ENCODE measurements around the gene TTLL1.
"Not testable (repeated sequence)": the region's sequence is repeated elsewhere in the genome, so short reads cannot be mapped to it uniquely, and the experiment has no call there.

TTLL1 gene

GRCh38 chr22:43109921-43110443 lies 20.8 kb upstream of the TTLL1 start:
- no peak for DNase-seq

DNA sequence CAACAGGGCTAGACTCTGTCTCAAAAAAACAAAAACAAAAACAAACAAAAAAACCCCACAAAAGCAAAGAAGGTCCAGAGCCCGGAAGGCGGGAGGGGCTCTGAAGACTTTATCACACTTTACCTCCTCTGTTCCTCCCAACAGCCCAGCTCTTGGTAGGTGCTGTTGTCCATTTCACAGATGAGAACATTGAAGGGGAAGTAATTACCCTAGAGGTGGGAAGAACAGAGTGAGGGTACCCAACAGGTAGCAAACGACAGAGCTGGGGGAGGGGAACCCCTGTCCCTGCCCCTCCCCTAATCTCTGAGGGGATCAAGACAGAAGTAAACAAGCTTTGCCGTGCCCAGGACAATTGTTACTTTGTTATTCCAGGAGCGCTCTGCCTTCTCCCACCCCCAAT lies 20.3 kb upstream of the TTLL1 start:
- no peak for DNase-seq

- DNase-seq = no peak
Measured at GRCh38 chr22:43106302-43106701, 17.1 kb upstream of the TTLL1 start.

DNA sequence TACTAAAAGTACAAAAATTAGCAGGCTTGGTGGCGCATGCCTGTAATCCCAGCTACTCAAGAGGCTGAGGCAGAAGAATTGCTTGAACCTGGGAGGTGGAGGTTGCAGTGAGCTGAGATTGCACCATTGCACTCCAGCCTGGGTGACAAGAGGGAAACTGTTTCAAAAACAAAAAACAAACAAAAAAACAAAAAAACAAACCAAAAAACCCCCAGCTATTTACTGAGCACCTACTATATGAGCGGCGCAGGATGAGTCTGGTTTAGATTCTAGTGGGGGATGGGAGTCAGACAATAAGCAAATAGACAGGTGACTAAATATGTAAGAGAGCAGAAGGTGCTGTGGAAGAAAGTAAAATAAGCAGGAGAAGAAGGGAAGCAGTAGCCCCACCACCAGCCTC lies 15.8 kb upstream of the TTLL1 start:
- DNase-seq = not testable (repeated sequence)

GRCh38 chr22:43104056-43104625 lies 14.9 kb upstream of the TTLL1 start:
- DNase-seq = not testable (repeated sequence)

GRCh38 chr22:43101306-43101705 lies 12.1 kb upstream of the TTLL1 start:
- no peak for DNase-seq

DNA sequence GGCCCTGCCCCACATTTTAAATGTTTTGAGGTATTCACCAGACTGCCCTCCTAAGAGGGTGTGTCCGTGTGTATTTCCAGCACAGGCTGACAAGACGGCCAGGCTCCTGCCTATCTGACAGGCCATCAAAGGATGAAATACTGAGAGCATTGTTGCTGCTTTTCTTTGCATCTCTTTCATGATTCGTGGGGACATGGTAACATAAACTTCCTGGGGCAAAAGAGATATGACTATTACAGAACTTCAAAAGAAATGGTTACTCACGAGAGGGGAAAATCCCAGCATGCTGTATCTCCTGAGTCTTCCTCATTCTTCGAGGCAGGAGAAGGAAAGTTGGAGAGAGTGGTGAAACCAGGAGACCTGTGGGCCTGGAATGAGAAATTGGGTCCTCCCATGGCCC lies 11.0 kb upstream of the TTLL1 start:
- DNase-seq = no peak

GRCh38 chr22:43099095-43099494 lies 9.9 kb upstream of the TTLL1 start:
- no peak for DNase-seq

GRCh38 chr22:43098356-43098755 lies 9.2 kb upstream of the TTLL1 start:
- no peak for DNase-seq

- DNase-seq = no peak
Measured at GRCh38 chr22:43096420-43096819, 7.2 kb upstream of the TTLL1 start.

DNA sequence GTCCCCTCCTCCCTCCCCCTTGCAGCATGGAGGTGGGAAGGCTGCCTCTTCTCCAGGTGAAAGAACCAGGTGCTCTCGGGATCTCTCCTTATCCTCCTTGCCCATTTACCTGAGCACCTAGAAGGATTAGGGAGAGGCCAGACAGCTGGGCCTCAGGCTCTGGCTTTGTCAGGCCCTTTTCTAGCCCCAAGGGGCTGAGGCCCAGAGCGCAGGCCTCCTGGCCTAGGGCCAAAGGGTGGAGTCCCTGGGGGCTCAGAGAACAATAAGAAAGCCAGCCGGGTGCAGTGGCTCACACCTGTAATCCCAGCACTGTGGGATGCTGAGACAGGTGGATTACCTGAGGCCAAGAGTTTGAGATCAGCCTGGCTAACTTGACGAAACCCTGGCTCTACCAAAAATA lies 5.4 kb upstream of the TTLL1 start:
- no peak for DNase-seq

DNA sequence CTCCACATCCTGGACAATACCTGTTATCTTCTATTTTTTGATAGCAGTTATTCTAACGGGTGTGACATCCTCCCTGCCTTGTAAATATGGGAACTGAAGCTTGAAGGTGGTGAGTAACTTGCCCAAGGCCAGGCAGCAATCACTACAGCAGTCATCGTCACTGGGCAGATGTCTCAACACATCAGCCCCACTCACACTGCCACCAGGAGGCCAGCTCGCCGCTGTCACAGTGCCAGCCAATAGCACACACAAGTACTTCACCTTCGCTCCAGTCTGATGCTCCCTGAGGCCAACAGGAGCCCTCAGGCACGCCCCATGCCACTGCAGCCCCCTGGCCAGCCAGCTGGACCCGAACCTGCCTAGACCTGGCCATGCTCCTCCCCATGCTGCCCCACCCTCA lies 4.9 kb upstream of the TTLL1 start:
- no peak for DNase-seq

DNA sequence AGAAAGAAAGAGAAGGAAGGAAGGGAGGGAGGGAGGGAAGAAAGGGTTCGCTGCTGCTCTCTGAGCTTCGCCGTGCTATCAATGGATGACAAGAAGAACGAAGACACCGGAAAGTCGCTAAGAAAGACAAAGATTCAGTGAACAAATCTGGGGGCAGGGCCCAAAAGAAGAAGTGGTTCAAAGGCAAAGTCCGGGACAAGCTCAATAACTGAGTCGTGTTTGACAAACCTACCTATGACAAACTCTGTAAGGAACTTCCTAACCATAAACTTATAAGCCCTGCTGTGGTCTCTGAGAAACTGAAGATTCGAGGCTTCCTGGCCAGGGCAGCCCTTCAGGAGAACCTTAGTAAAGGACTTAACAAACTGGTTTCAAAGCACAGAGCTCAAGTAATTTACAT lies 2.9 kb upstream of the TTLL1 start:
- DNase-seq = no peak

- DNase-seq = peak; percentile 63
Measured at GRCh38 chr22:43090130-43090789, 1.1 kb upstream of the TTLL1 start.

- DNase-seq = no peak
Measured at GRCh38 chr22:43088627-43088983, 586 bp downstream of the TTLL1 start.

DNA sequence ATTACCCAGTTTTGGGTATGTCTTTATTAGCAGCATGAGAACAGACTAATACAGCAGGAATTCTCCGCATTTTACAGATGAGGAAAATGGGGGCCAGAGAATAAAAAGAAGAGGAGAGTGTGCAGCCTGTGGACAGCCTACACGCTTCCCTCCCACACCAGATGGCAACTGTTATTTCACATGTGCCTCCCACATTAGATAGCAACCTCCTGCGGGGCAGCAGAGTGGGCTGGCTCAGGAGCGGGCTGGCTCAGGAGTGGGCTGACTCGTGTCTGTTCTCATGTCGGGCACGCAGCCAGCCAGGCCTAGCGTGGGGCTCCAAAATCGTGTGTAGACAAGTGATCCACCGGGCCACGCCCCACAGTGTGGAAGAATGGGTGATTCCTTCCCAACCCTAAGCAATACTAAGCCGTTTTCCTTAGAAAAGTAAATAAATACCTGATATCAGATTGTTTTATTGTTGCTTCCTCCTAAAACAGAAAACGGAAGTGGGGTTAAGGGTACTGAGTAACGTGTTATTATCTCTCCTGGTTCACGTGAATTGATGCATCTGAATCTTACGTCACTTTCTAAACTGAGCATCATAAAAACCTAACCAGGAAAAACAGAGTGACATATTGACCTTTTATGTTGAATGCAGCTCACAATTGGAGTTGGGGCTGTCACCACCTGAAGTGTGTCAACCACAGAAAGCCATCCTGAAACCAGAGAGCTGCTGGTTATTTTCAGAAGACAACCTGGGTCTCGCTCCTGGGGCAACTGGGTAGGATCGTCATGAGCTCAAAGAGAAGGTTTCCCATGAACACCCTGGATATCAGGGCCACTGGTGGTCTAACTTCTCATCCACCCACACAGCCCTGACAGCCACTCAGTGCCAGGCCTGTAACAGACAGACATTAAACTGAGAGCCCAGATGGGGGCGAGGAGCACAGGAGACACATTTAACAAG lies 3.3 kb downstream of the TTLL1 start:
- peak; percentile 41 for DNase-seq

DNA sequence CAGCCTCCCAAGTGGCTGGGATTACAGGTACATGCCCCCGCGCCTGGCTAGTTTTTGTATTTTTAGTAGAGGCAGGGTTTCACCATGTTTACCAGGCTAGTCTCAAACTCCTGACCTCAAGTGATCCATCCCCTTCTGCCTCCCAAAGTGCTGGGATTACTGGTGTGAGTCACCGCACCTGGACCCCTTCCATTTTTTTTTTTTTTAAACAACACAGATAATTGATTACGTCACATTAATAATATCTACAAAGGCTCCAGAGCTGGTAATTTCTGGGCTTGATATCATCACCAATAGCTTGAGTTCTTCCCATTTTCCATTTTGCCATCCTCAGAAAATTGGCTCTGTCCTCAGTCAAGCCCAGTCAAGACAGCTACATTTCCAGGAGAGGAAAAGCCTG lies 7.2 kb downstream of the TTLL1 start:
- DNase-seq = no peak

- DNase-seq = no peak
Measured at GRCh38 chr22:43080616-43081015, 8.6 kb downstream of the TTLL1 start.

GRCh38 chr22:43079742-43080141 lies 9.4 kb downstream of the TTLL1 start:
- DNase-seq = no peak

- no peak for DNase-seq
Measured at GRCh38 chr22:43078522-43078921, 10.7 kb downstream of the TTLL1 start.

- DNase-seq = no peak
Measured at GRCh38 chr22:43077121-43077877, 11.9 kb downstream of the TTLL1 start.

DNA sequence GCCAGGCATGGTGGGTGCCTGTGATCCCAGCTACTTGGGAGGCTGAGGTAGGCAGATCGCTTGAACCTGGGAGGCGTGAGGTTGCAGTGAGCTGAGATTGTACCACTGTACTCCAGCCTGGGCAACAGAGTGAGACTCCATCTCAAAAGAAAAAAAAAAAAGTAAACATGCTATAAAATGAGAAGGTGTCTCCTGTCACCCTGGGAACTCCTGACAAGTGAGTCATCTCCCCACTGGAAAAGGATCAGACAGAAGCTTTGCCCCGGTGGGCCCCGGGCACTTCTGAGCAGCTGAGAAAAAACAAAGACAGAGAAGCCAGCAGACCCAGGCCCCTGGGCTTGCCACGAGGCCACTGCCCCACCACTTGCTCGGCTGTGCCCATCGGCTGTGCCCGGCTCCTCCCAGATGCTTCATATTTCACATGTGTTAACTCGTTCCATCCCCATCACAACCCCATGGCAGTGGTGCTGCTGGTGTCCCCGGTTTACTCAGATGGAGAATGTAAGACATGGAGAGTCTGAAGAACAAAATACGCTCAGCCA lies 22.3 kb downstream of the TTLL1 start:
- DNase-seq = no peak

DNA sequence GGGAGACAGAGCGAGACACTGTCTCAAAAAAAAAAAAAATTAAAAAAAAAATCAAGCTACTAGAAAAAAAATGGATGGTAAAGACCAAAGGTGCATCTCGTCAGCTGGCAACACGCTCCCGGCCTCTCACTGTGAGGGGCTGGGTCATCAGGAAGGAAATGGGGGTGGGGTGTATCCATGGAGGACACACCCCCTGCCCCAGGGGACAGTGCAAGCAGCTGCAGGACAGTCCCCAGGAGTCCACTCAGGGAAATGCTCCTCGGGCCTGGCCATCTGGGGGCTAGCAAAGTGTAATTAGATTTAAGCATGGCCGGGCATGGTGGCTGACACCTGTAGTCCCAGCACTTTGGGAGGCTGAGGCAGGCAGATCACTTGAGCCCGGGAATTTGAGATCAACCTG lies 23.1 kb downstream of the TTLL1 start:
- no peak for DNase-seq
